ENCODE measurements around the gene GIT2.
"Not testable (repeated sequence)": the region's sequence is repeated elsewhere in the genome, so short reads cannot be mapped to it uniquely, and the experiment has no call there.

The GIT2 gene, protein sequence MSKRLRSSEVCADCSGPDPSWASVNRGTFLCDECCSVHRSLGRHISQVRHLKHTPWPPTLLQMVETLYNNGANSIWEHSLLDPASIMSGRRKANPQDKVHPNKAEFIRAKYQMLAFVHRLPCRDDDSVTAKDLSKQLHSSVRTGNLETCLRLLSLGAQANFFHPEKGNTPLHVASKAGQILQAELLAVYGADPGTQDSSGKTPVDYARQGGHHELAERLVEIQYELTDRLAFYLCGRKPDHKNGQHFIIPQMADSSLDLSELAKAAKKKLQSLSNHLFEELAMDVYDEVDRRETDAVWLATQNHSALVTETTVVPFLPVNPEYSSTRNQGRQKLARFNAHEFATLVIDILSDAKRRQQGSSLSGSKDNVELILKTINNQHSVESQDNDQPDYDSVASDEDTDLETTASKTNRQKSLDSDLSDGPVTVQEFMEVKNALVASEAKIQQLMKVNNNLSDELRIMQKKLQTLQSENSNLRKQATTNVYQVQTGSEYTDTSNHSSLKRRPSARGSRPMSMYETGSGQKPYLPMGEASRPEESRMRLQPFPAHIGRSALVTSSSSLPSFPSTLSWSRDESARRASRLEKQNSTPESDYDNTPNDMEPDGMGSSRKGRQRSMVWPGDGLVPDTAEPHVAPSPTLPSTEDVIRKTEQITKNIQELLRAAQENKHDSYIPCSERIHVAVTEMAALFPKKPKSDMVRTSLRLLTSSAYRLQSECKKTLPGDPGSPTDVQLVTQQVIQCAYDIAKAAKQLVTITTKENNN

DNA sequence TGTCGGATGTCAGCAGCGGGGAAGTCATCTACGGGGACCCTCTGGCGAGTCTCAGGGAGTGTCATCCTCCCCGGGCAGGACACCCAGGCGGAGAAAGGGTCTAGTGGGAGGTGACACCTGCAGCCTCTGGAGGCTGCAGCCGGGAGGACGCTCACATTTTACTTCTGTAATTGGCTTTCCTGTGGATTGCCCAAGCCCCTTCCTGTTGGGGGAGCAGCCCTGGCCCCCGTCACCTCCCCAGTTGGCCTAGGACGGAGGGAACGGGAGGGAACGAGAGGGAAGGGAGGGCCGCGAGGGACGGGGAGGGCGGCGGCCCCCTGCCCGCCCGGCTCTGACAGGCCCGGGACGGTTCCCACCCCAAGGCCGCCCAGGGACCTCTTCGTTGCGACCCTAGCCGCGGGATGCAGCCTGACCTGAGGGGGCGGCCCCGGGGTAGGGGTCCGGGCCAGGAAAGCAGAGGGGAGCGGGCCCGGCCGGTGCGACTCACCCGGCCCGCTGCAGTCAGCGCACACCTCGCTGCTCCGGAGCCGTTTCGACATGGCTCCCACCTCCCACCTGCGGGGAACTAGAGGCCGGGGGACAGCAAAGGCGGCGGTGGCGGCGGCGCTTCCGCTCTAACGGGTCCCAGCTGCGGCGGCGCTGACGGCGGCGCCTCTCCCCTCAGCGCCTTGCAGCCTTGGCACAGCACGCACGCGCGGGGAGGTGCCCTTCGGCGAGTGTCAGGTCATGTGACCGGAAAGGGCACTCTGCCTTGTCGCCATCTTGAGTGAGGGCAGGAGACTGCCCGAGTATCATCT lies at the start of gene GIT2:
Gene GIT2, minus strand, starts transcription at position 683 of the 797 bp plus-strand sequence. Its CDS starts 144 bp downstream, at position 539.
- peak; percentile 98 for DNase-seq

DNA sequence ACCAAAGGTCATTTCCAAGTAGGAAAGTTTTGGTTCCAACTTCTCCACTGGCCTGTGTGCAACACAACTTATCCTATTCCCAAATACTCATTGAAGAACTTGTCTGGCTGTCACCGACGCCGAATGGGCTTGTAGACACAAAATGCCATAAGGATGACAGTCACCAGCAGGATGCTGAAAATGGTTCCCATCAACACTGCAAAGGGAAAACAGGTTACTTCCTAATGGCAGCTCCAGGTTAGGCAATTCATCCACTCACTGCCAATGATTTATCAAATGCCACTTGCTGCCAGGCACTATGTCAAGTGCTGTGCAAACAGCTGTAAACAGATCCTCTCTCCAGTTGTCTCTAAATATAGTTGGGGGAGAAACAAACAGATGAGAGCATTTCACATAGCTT lies 46.1 kb upstream of the GIT2 start:
- no peak for DNase-seq

DNA sequence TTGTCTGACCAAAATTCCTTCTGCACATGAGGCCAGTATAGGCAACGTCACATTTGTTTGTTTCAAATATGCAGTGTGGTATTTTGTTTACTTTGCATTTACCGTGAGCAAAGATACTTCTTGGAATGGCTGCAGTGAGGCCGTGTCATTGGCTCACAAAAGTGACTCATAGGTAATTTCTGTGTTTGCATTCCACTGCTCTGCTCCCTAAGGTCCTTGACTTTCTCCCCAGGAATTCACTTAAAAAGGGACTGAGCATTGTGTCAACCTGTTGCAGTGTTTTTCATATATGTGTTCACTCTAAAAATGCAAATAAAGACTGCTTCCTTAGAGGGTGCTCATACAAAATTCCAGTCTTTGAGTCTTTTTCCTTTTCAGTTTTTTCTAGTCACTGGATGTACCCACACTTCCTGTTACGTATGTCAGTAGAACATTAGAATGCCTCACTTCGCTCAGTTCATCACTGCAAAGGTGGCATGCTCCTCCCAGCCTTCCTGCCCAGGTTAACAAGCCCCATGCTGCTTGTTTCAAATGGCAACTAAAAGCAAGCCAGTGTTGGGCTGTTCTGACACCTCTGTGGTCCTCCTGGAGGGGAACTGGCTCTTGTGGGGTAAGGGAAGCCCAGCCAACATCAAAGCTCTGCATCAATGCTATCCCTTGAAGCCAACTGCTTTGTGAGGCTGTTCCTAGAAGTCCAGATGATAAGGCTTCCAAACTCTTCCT lies 43.1 kb upstream of the GIT2 start:
- DNase-seq: no peak

DNA sequence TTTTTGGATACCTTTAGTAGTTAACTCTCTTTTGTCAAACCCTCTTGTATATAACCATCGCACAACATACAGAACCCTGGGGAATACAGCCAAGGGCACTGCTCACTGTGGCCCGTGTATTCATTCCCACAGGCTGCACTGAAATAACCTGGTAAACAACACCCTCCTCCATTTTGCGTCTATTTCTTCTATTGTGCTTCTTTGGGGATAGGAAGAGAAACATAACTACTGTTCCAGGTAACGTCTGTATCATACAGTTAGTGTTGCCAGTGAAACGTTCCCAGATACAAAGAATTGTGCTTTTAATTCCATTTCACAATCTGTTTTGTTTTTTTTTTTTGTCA lies 42.5 kb upstream of the GIT2 start:
- no peak for DNase-seq

DNA sequence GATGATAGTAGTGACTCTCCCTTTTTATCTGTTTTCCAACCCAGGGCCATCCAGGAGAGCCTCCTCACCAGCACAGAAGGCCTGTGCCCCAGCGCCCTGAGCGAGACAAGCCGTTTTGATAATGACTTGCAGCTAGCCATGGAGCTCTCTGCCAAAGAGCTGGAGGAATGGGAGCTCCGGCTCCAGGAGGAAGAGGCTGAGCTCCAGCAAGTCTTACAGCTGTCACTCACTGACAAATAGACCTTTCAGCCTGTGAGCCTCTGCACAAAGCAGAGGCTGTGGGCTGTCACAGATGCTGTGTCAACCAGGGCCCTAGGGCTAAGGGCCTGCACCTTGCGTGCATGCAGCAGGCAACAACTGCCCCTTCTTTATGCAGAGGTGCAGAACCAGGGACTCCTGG lies 41.1 kb upstream of the GIT2 start:
- no peak for DNase-seq

DNA sequence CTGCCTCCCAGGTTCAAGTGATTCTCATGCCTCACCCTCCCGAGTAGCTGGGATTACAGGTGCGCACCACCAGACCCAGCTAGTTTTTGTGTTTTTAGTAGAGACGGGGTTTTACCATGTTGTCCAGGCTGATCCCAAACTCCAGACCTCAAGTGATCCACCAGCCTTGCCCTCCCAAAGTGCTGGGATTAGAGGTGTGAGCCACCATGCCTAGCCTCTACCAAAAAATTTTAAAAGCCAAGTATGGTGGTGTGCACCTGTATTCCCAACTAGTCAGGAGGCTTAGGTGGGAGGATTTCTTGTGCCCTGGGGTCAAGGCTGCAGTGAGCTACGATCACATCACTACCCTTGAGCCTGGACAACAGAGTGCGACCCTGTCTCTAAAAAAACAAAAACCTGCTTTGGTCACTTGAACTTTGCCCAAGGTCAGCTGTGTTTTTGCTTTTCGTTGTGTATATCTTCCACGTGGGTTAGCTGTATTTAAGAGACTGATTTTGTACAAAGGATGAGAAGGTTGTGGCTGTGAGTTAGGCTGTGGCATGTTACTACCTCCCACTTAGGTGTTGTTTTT lies 39.5 kb upstream of the GIT2 start:
- DNase-seq: no peak

DNA sequence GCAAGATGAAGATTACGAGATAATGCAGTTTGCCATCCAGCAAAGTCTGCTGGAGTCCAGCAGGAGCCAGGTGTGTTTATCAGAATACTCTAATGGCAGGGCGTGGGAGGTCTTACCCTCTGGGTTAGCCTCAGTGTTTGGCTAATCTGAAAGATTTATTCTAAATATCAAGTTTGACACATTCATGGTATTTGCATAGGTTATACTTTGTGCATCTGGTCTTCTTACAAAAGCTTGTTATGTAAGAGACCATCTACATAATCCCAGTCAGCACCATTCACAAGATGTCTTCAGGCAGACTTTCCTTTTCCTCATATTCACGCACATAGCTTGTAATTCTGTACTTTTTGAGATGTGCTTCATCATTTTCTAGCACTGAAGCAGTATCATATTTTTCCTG lies 37.7 kb upstream of the GIT2 start:
- no peak for DNase-seq

DNA sequence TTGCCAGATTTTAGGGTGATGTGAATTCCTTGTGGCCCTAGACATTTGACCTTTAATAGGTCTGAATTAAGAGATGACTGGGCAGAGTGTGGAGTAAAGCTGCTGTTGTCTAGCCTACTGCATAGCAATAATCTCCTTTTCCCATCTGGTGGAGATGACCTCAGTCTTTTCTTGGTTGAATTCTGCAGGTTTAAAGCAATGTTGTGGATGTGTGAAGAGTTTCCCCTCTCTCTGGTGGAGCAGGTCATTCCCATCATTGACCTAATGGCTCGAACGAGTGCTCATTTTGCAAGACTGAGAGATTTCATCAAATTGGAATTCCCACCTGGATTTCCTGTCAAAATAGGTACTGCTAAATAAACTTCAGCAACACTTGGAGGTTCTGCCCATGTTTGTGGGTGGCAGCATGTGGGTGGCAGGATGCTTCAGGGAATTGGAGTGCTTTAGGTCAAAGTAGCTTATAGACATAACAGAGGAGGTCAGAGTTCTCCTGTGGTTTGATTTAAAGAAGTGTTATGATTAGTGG lies 33.2 kb upstream of the GIT2 start:
- DNase-seq: no peak

DNA sequence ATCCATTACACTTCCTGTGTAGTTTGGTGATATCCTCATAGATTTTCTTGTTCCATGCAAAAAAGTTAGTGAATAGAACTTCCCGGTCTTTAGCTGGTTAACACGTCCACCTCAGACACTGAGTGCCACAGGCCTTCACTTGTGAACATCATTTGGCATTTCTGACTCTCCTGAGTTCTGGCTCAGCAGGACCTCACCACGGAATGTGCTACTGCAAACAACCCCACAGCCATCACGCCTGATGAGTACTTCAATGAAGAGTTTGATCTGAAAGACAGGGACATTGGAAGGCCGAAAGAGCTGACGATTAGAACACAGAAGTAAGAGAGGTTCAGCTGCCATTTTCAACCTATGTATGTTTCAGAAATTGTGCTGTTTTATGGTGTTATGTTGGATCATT lies 32.2 kb upstream of the GIT2 start:
- no peak for DNase-seq

DNA sequence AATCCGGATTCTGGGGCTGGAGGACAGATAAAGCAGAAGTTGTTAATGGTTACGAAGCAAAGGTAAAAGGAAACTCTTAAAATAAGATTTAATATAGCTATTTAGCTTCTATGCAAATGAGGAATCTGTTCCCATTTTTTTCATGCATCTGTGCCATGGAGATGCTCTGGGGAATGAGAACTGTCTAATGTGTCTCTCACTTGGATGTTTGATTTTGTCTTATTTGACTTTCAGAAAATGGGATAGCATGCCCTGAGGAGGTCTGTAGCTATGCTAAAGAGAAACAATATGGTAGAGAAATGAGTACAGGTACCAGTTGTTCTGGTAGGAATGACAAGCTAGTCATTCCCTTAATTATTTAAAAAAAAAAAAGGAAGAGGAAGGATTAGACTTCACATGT lies 27.9 kb upstream of the GIT2 start:
- DNase-seq: no peak

DNA sequence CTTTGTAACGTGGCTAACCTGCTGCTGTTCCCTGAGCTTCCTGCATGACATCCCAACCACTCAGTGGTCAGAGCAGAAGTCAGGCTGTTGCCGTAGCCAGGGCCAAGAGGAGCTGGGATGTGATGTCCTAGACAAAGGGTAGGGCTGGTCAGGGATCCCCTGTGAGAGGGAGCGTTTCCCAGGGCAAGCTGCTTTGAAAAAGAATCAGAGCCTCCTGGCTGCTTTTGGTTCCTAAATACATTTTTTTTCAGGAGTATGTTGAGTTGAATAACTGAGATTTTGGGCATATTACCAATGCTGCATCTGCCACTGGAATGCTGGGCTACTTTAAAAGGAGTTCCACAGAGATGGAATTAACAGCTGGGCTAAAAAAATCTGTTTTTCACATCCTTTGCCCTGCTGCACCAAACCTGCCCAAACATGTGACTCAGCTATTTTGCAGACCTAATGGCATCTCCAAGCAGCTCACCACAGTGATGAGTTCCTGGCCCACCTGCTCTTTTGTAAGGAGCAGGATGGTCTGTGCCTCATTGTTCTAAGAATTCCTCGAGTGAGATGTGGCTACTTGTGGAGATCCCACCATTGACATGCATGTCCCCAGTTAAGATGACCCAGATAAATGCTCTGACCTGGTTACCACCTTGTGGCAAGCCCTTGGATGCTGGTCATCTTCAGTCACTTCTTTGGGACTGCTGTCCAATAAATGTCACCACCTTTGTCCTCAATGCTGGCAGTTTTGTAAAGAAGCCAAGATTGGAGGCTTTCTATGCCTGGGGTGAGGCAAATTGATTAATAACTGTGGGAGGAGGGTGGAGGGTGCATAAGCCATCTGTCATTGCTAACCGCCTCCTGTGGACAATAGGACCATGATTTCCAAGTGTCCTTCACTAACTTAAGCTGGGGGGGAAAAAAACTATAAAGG lies 27.2 kb upstream of the GIT2 start:
- DNase-seq: peak; percentile 9

DNA sequence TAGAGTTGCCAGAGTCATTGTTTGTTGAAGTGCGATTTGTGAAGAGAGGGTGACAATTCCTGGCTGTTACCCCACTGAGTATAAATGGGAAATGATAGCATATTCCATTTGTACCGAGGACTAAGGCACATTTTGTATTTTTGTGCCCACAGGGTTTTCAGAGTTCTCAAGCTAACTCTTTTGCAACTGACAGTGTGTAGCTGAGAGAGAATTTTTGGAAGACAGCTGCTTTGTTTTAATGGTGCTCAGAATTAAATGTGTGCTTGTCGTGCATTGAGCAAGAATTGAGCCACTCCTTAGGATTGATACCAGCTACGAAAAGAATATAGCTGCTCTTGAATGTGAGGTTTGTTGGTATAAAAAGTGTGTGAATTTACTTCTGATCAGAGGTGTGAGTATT lies 24.8 kb upstream of the GIT2 start:
- DNase-seq: no peak

DNA sequence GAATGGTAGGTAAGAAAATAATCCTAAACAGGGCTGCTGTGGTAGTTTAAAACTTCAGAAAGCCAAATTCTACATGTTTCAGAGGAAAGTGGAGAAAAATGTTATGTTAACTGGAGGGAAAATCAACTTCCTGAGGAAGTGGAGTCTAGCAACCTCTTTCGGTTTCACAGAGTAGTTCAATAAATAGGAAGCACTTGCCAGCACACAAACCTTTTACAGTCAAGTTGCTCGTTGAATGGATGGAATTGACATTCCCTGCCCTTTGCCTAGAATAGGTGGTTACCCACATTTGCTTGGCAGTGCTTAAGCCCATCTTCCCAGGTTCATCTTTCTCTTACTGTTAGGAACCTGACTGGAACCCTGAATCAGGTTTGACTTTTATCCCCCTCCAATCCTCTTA lies 19.0 kb upstream of the GIT2 start:
- DNase-seq: no peak

DNA sequence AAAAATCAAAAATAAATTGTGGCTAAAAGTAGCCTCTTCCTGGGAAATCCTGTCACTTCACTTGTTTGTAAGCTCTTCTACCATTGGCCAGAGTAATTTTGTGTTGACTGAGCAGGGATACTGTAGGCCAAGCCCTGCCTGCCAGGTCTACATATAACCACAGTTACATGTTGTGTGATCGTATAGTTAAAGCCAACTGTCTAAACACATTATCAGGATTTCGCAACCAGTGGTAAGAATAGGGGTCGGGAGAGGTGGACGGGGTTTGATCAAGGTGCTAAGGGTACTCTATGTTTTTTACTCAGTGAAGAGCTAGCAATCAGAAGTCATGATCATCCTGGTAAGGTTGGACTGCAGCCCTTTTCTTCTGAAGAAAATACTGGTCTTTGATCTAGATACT lies 16.5 kb upstream of the GIT2 start:
- DNase-seq: no peak

DNA sequence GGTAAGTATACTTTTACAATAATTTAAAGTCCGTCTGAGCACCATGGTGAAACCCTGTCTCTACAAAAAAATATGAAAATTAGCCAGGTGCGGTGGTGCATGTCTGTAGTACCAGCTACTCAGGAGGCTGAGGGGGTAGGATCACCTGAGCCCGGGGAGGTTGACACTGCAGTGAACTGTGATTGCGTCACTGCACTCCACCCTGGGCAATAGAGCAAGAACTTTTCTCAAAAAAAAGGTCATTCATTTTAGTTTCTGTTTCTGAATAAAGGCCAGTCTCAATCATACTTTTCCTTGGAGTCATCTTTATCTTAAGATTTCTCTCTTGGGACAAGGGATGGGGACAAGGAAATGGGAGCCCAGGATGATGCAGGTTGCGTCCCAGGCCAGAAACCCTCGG lies 16.0 kb upstream of the GIT2 start:
- no peak for DNase-seq

DNA sequence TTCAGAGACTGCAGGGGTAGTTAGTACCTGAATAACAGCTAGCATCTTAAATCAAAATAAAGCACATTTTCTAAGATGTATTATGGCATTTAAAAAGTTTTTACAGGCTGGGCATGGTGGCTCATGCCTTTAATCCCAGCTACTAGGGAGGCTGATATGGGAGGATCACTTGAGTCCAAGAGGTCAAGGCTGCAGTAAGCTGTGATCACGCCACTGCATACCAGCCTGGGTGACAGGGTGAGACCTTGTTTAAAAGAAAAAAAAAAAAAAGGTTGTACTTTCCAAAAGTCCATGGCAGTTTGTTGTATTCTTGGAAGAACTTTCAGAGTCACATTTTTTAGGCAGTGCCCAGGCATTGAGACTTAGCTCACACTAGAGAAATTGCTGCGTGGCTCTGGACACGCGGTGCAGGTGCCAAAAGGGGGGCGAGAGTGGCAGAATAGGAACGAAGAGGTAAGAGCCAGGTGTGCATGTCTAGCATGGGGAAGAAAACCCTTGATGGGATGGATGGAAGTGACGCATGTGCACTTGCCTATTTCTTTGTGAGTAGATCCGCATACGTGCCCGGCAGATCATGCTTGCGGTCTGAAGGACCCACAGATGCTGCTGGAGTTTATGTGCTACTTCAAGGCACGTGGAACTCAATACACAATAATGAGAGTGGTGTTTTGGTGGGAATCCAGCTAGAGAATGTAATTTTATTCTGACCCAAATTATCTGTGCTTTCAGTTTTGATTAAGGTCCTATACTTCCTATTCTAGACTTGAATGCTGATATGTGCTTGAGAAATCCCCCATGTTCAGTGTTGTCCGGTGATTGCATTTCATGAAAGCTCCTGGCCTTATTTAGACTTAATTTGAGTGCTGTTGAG lies 14.9 kb upstream of the GIT2 start:
- peak; percentile 53 for DNase-seq

DNA sequence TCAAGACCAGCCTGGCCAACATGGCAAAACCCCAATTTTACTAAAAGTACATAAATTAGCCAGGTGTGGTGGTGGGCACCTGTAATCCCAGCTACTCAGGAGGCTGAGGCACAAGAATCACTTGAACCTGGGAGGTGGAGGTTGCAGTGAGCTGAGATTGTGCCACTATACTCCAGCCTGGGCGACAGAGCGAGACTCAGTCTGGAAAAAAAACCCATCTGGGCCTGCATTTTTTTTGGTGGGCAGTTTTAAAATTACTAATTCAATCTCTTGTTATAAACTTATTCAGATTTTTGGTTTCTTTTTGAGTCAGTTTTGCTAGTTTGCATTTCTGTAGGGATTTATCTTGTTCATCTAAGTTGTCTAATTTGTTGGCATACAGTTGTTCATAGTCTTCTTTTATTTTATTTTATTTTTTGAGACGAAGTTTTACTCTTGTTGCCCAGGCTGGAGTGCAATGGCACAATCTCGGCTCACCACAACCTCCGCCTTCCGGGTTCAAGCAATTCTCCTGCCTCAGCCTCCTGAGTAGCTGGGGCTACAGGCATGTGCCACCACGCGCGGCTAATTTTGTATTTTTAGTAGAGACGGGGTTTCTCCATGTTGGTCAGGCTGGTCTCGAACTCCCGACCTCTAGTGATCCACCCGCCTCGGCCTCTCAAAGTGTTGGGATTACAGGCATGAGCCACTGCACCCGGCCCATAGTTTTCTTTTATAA lies 12.7 kb upstream of the GIT2 start:
- DNase-seq: not testable (repeated sequence)

DNA sequence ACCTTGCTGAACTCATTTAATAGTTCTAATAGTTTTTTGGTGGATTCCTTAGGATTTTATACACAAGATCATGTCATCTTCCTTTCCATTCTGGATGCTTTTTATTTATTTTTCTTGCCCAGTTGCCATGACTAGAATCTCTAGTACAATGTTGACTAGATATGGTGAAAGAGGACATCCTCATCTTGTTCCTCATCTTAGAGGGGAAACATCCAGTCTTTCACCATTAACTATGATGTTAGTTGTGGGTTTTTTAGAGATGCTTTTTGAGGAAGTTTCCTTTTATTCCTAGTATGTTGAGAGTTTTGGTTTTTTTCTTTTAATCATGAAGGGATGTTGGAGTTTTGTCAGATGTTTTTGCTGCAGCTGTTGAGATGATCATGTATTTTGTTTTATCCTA lies 11.7 kb upstream of the GIT2 start:
- DNase-seq: no peak

DNA sequence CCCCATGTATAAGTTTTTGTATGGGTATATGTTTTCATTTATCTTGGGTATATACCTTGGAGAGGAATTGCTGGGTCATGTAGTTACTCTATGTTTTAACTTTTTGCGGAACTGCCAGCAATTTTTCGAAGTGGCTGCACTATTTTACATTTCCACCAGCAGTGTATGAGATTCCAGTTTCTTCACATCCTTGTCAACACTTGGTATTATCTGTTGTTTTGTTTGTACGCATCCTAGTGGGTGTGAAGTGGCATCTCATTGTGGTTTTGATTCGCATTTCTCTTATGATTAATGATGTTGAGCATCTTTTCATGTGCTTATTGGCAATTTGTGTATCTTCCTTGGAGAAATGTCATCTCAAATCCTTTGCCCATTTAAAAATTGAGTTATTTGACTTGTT lies 9.9 kb upstream of the GIT2 start:
- DNase-seq: no peak

All from RPMI8226 (cell line).